DND-41 (cell line): ENCODE results near the gene LGALS9B.
"Not testable (repeated sequence)": the region's sequence is repeated elsewhere in the genome, so short reads cannot be mapped to it uniquely, and the experiment has no call there.

Experiments
- EZH2 ChIP-seq: IDR thresholded peaks from 3 replicates; pipeline ENCODE4 v1.6.1; 2012; ENCODE audit warnings: borderline replicate concordance, low read depth, mild to moderate bottlenecking, moderate library complexity, low read length, inconsistent platforms; ENCODE audit not compliant: severe bottlenecking
- TF ChIP-seq, protein P1 (sequence below): IDR thresholded peaks from 2 replicates; pipeline ENCODE4 v1.5.1; 2012; ENCODE audit warnings: borderline replicate concordance, low read length, moderate library complexity, mild to moderate bottlenecking; ENCODE audit not compliant: poor library complexity, severe bottlenecking; ENCODE audit errors: extremely low read depth

DNA sequence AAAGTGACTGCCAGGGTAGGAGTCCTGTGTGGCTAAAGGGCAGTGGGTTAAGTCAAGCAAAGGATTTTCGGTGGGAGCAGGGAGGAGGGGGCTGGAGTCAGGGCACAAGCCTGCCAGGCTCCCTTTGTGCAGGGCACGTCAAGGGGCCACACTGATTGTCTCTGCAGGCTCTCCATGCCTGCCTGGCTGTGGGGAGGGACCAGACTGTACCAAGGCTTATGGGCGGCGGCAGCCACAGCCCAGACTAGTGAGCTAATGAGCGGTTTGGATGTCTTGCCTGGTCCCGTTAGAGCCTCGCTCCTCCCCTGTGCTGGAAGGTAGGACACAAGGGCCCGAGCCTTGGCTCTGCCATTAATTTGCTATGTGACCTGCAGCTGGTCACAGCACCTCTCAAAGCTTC, 25.6 kb upstream of the LGALS9B start:
- TF ChIP-seq, protein P1, sequence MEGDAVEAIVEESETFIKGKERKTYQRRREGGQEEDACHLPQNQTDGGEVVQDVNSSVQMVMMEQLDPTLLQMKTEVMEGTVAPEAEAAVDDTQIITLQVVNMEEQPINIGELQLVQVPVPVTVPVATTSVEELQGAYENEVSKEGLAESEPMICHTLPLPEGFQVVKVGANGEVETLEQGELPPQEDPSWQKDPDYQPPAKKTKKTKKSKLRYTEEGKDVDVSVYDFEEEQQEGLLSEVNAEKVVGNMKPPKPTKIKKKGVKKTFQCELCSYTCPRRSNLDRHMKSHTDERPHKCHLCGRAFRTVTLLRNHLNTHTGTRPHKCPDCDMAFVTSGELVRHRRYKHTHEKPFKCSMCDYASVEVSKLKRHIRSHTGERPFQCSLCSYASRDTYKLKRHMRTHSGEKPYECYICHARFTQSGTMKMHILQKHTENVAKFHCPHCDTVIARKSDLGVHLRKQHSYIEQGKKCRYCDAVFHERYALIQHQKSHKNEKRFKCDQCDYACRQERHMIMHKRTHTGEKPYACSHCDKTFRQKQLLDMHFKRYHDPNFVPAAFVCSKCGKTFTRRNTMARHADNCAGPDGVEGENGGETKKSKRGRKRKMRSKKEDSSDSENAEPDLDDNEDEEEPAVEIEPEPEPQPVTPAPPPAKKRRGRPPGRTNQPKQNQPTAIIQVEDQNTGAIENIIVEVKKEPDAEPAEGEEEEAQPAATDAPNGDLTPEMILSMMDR = not testable (repeated sequence)
- TF ChIP-seq EZH2 = not testable (repeated sequence)
